ENCODE results near the gene TEX35. TPM values are rescaled to one million over a fixed set of nuclear protein-coding genes. Genes with fewer than 3 reads are reported as not detected.

TEX35 gene
- total RNA-seq, 1 donor from 2014 or later: not detected

DNA sequence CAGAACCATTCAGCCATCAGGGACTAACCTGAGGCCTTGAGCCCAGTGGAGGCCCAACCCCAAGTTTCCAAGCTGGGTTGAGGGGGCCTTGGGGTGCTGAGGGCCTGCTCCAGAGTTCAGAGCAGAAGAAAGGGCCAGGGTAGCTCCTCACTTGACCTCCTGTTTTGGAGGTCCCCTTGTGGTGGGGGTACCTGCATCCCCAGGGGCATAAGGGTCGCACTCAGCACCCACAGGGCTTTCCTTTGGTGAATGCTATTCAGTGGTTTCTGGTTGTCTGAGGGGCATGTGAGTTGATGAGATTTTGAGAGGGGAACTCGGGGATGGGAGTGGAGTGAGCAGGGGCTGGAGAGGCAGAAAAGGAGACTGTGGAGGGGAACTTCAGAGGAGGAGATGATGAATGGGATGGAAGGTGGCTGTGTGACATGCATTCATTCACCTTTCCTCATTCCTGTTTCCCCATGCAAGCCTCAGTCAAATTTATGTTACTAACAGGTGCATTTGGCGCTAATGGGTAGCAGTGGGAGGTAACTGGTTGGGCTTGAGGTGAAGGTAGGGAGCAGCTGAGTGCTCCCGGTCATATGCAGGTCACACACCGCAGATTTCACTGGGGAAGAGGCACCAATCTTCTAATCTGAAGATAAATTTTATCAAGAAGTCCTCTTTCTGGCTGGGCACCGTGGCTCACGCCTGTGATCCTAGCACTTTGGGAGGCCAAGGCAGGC lies 50.4 kb downstream of the TEX35 start:
- TF ChIP-seq, protein P1, sequence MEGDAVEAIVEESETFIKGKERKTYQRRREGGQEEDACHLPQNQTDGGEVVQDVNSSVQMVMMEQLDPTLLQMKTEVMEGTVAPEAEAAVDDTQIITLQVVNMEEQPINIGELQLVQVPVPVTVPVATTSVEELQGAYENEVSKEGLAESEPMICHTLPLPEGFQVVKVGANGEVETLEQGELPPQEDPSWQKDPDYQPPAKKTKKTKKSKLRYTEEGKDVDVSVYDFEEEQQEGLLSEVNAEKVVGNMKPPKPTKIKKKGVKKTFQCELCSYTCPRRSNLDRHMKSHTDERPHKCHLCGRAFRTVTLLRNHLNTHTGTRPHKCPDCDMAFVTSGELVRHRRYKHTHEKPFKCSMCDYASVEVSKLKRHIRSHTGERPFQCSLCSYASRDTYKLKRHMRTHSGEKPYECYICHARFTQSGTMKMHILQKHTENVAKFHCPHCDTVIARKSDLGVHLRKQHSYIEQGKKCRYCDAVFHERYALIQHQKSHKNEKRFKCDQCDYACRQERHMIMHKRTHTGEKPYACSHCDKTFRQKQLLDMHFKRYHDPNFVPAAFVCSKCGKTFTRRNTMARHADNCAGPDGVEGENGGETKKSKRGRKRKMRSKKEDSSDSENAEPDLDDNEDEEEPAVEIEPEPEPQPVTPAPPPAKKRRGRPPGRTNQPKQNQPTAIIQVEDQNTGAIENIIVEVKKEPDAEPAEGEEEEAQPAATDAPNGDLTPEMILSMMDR (IDR thresholded peaks at IDR 0.05): no peak
- Mint-ChIP-seq H3K9me3 (ENCODE audit: unreplicated experiment) (peaks cover 4% of the 10 kb centered on the region), H3K27me3 (ENCODE audit: unreplicated experiment) (no peaks in the 10 kb centered on the region), H3K36me3 (ENCODE audit: unreplicated experiment) (no peaks in the 10 kb centered on the region), H3K27ac (ENCODE audit: unreplicated experiment) (no peak overlapping the region), H3K4me1 (ENCODE audit: unreplicated experiment) (no peaks in the 10 kb centered on the region), H3K4me3 (ENCODE audit: unreplicated experiment) (no peak overlapping the region)
- DNase-seq (ENCODE audit: extremely low spot score, unreplicated experiment): peak; percentile 38

DNA sequence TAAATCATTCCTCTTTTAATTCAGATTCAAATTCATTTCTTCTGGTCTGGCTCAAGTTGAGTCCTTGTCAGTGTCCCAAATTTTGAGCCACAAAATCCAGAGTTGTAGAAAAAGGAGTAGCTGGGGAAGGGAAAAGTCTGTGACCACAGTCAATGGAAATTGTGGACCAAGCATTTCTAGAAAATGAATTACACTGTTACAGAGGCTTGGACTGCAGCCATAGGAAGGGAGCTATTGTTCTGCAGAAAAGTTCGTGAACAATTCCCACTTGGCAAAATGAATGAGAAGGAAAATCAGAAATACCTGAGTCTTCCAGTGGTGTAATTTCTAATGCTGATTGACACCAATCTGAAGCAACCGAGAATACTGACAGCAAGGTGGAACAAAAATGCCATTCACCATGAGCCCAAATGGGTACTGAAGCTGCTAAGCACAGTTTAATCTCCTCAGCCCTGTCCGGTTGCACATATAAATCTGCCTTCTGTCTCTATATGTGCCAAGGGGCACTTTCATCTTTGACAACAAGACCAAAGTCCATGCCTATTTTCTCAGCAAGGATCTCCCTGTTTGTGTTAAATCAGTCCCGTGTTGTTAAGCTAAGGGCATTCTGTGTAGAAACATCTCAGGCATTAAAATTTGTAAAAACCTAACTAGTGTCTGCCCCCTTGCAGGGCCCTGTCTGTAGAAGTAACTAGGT lies 51.3 kb downstream of the TEX35 start:
- Mint-ChIP-seq H3K27me3 (ENCODE audit: unreplicated experiment) (no peaks in the 10 kb centered on the region), H3K36me3 (ENCODE audit: unreplicated experiment) (no peaks in the 10 kb centered on the region), H3K9me3 (ENCODE audit: unreplicated experiment) (peaks cover 4% of the 10 kb centered on the region), H3K27ac (ENCODE audit: unreplicated experiment) (no peak overlapping the region), H3K4me3 (ENCODE audit: unreplicated experiment) (no peak overlapping the region), H3K4me1 (ENCODE audit: unreplicated experiment) (no peaks in the 10 kb centered on the region)
- TF ChIP-seq, protein P1 (IDR thresholded peaks at IDR 0.05): no peak
- DNase-seq (ENCODE audit: extremely low spot score, unreplicated experiment): peak; percentile 13

DNA sequence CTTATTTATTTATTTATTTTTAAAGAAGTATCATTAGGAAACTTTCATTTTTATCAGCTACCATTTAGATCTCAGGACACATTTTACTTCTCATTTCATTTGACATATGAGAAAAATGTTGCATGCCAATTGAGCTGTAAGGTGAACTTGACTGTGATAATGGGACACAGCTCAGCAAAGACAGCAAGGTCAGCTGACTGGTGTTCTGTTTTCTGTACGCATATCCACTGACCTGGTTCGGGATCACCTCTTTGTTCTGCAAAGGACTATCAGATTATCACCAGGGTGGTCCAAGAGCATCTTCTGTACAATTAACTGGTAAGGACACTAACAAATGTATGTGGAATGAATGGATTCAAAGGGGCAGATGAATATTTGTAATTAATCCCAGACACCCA lies 51.9 kb downstream of the TEX35 start:
- no peak overlapping the region for H3K4me3 Mint-ChIP-seq (ENCODE audit: unreplicated experiment)
- no peak overlapping the region for H3K27ac Mint-ChIP-seq (ENCODE audit: unreplicated experiment)
- H3K36me3 Mint-ChIP-seq (ENCODE audit: unreplicated experiment): no peaks in the 10 kb centered on the region
- H3K9me3 Mint-ChIP-seq (ENCODE audit: unreplicated experiment): peaks cover 8% of the 10 kb centered on the region
- no peaks in the 10 kb centered on the region for H3K4me1 Mint-ChIP-seq (ENCODE audit: unreplicated experiment)
- peak; percentile 7 for DNase-seq (ENCODE audit: extremely low spot score, unreplicated experiment)
- TF ChIP-seq, protein P1 (IDR thresholded peaks at IDR 0.05): no peak
- peaks cover under 1% of the 10 kb centered on the region for H3K27me3 Mint-ChIP-seq (ENCODE audit: unreplicated experiment)

DNA sequence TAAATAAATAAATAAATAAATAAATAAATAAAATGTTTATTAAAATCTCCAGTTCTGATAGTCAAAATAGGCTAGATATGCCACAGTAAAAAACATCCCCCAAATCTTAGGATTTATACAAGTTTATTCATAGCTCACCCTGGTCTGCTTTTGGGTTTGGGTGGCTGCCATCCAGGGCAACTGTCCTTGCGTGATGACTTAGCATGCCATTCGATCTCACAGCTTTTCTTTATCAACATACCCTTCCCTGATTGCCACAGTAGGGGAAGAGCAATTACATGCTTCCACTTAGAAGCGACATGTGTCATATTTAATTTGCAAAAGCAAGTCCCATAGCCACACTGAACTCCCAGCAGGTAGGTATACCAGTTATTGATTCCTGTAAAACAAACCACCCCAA lies 52.7 kb downstream of the TEX35 start:
- Mint-ChIP-seq H3K9me3 (ENCODE audit: unreplicated experiment) (peaks cover 8% of the 10 kb centered on the region), H3K4me3 (ENCODE audit: unreplicated experiment) (no peak overlapping the region), H3K27ac (ENCODE audit: unreplicated experiment) (no peak overlapping the region), H3K27me3 (ENCODE audit: unreplicated experiment) (peaks cover 2% of the 10 kb centered on the region), H3K4me1 (ENCODE audit: unreplicated experiment) (no peaks in the 10 kb centered on the region), H3K36me3 (ENCODE audit: unreplicated experiment) (no peaks in the 10 kb centered on the region)
- TF ChIP-seq, protein P1 (IDR thresholded peaks at IDR 0.05): no peak
- no peak for DNase-seq (ENCODE audit: extremely low spot score, unreplicated experiment)

DNA sequence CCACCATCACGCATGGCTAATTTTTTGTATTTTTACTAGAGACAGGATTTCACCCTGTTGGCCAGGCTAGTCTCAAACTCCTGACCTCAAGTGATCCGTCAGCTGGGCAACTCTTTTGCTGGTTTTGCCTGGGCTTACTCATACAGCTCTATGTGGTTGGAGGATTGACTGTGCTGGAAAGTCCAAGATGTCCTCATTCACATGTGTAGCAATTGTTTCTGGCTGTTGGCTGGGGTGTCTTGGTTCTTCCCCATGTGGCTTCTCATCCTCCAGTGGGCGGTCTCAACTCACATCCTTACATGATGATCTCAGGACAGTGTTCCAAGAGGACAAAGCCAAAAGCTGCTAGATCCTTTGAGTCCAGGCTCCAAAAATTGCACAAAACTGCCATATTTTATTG lies 53.3 kb downstream of the TEX35 start:
- DNase-seq (ENCODE audit: extremely low spot score, unreplicated experiment): peak; percentile 19
- Mint-ChIP-seq H3K27me3 (ENCODE audit: unreplicated experiment) (peaks cover 2% of the 10 kb centered on the region), H3K4me1 (ENCODE audit: unreplicated experiment) (no peaks in the 10 kb centered on the region), H3K4me3 (ENCODE audit: unreplicated experiment) (no peak overlapping the region), H3K36me3 (ENCODE audit: unreplicated experiment) (no peaks in the 10 kb centered on the region), H3K9me3 (ENCODE audit: unreplicated experiment) (peaks cover 8% of the 10 kb centered on the region), H3K27ac (ENCODE audit: unreplicated experiment) (no peak overlapping the region)
- TF ChIP-seq, protein P1 (IDR thresholded peaks at IDR 0.05): no peak
